ENCODE measurements around the gene RFX4. TPM values are rescaled to one million over a fixed set of nuclear protein-coding genes. Genes with fewer than 3 reads are reported as not detected.
"Not testable (repeated sequence)": the region's sequence is repeated elsewhere in the genome, so short reads cannot be mapped to it uniquely, and the experiment has no call there.

Gene RFX4
- total RNA-seq, 1 donor from 2014 or later: not detected

DNA sequence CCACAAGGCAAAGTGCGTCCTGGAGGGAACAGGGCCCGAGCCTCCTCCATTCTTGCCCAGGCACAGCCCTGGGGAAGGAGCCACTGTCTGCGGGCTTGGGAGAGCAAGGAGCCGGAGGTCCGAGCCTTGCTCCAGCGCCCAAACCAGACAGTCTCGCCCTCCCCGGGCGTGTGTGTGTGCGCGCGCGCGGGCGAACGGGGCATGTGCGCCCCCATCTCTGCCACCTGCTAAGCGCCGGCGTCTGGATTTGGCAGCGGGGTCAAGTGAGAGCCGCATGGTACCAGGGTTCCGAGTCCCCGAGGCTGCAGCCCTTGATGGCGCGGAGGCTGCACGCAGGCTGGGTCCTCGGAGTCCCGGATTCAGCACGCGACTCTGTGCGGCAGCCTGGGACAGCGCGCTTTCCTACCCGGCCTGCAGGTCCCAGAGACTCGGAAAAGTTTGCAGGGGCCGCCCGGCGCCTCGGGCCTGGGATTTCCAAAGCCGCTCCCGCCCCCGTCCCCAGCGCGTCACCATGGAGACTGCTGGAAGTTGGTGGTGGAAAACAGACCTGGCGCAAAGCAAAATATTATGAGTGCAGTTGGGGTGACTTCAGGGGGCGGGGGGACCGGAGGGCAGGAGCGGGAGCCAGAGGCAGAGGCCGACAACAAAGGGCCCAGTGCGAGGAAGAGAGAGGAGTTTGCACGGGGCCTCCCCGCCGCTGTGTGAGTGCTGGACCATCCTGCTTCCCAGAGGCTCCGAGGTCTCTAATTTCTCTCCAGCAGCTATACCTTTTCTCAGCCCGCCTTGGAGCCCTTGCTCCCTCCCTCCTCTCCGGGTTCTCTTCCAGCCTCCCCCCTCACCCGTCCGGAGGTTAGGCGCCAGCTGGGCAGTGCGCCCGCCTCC, 4.2 kb downstream of the RFX4 start:
- DNase-seq (ENCODE audit: low spot score): no peak
- intact Hi-C loops (cut with DNase I): no loop called here

DNA sequence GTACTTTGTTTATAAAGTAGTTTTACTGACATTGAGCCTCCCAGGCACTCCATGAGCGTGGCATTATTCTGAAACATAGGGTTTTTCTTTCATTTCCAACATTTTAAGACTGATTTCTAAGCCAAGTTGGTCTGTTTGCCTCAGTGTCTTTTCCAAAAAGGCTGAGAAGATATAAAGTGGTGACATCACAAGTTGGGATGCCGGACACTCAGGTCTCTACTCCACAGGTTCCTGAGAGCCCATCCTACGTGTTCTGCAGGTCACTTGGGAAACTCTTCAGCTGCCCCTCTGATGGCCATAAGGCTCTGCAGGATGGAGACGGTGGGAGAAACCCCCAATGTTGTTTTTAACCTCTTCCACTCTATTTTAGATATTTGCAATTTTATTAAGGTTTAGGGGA, 6.0 kb downstream of the RFX4 start:
- intact Hi-C loops (cut with DNase I): no loop called here

DNA sequence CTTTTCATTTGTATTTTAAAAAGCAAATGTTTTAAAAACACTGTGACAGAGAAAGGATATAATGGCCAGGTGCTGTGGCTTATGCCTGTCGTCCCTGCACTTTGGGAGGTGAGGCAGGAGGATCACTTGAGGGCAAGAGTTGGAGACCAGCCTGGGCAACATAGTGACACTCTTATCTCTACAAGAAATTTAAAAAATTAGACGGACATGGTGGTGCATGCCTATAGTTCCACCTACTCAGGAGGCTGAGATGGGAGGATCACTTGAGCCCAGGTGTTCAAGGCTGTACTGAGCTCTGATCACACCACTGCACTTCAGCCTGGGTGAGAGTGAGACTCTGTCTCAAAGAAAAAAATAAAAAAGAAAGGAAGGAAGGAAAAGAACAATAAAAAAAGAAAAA, 7.8 kb downstream of the RFX4 start:
- intact Hi-C loops (cut with DNase I): no loop called here
- DNase-seq (ENCODE audit: low spot score): no peak

More for the DNA sequence above, 6.0 kb downstream of the RFX4 start:
- no peak for DNase-seq (ENCODE audit: low spot score)

DNA sequence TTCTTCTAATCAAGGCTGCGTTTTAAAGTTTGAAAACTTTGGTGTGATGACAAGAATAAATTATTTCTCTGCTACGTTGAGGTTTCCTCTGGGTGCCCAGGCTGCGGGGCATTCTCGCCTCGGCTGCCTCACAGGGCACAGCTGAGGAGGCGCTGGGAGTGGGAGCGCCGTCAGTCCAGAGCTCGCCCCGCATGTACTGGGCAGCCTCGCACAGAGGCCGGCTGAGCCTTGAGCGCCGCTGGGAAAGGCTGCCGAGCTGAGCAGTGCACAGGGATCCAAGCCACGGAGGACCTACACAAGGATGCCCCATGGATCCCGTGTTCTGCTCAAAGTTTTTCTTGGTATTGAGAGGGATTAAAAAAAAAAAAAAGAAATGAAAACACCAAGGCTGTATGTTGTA, 11.6 kb downstream of the RFX4 start:
- intact Hi-C loops (cut with DNase I): no loop called here
- no peak for DNase-seq (ENCODE audit: low spot score)

DNA sequence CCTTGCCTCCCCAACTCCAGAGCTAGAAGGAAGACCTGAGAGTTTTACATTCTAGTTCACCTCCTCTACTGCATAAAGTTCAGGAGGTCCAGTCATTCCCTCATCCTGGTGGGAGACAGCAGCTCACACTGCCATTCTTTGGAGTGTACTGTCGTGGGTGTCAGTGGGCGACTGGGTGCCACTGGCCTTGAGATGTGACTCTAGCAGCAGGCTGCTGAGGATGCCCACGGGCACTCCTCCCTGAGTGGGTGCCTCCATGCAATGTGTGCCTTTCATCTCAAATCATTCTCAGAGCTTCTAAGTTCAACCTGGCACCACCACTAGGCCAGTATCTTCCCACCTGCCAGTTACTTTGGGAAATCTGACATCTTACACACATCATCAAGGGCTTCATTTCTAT, 12.5 kb downstream of the RFX4 start:
- DNase-seq (ENCODE audit: low spot score): no peak
- intact Hi-C loops (cut with DNase I): no loop called here

DNA sequence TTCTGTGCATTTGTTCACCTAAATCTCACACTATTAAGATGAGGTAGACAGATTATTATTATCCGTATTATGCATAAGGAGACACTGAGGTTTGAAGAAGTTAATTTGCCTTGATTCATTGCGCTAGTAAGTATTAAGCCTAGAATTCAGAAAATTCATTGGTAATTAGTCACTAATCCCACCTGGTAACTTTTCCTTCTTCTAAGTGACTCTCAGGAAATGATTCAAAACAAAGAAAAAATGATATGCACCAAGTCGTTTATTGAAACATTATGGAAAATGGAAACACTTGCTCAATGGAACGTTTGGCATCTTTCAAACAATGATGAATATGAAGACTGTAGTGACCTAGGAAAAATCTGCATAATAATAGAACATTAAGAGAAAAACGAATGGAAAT, 15.2 kb downstream of the RFX4 start:
- intact Hi-C loops (cut with DNase I): no loop called here
- no peak for DNase-seq (ENCODE audit: low spot score)

DNA sequence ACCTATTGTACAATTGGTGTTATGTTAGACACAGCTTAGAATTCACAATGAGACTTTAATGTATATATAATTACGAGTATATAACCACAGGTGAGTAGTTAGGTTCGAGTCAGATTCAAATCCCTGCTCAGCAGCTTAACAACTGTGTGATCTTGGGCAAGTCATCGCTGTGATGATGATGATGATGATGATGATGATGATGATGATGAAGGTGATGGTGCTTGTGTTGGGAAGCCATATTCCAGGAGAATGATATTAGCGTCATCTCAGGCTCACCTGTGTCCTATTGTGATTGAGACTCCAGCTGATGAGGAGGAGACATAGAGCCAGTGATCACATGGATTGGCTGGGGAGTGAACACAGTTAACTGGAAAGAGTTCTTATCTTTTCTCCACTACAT, 16.5 kb downstream of the RFX4 start:
- intact Hi-C loops (cut with DNase I): no loop called here
- DNase-seq (ENCODE audit: low spot score): no peak

DNA sequence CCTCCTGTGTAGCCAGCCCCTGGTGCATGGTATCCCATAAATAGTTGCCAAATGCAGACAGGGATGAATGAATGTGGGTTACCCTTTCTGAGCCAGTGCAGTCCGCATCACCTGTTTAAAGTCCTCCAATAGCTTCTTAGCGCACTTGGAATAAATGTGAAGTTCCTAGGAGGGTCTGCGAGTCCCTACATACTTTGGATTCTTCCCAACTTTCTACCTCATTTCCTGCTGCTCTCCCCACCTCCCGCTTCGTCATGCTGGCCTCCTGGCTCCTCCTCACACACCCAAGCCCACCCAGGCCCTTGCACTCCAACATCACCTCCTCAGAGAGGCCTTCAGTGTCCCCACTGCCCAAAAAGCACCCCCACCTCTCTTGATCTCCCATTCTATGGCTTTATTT, 17.7 kb downstream of the RFX4 start:
- no peak for DNase-seq (ENCODE audit: low spot score)
- intact Hi-C loops (cut with DNase I): no loop called here

DNA sequence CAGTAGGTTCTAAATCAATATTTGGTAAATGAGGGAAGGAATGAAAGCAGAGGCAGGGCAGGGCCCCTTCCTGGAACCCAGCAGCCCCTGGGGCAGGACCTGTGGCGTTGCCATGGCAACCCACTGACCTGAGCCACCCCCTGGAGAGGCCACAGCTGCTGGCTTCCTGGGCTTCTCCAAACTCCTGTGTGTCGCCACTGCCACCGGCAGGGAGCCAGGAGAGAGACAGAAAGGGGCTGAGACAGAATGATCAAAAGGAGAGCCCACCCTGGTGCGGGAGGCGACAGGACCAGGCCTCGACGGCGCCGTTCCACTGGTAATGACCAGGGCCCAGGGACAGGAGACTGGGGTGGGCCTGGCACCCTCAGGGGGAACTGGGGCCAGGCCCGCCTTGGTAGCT, 18.2 kb downstream of the RFX4 start:
- DNase-seq (ENCODE audit: low spot score): no peak
- intact Hi-C loops (cut with DNase I): no loop called here

DNA sequence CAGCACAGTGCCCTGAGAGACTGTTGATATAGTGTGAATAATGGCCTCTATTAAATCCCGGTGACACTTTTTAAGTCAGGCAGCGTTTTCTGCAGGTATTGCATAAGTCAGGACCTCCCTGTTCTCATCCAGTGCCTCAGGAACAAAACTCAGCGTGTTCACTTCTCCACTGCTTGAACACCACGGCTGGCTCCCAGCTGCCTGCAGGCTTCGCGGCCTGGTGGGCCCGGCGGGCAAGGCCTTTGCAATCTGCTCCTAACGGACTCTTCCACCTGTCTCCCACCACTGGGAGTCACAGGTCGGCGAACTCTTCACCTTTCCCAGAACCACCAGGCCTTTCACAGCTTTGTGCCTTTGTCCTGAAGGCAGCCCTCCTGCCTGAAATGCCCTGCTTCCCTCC, 18.7 kb downstream of the RFX4 start:
- intact Hi-C loops (cut with DNase I): no loop called here
- no peak for DNase-seq (ENCODE audit: low spot score)

DNA sequence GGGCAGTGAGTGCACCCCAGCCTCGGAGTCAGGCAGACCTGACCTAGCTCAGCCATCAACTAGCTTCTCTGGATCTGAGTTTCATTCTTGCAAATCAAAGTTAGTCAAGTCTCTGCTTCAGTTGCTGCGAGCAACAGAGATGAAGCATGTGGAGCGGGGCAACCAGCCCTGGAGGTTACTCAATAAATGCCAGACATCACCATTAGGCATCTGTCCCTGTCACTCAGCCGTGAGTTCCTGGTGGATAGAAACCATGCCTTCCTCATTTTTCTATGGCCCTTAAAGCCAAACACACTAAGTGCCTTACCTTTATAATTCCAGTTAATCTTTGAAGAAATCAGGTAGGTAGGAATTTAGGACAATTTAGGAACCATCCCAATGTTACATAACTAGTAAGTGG, 19.3 kb downstream of the RFX4 start:
- DNase-seq (ENCODE audit: low spot score): no peak
- intact Hi-C loops (cut with DNase I): no loop called here

DNA sequence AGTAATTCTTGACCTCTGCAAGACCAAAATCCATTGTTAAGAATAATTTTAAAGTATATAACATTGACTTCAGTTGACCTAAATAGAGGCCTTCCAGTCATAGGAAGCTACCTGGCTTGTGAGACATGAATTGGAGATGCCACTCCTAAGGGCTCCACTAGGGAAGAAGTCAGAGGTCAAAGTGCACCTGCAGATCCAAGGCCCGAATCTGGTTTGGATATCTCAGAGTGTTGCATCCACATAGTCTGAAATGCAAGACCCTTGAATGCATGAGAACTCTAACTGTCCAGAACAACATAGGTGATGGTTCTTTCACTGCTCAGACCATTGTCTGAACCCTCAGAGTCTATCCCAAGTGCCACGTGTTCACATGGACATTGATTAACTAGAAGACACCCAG, 22.4 kb downstream of the RFX4 start:
- DNase-seq (ENCODE audit: low spot score): no peak

DNA sequence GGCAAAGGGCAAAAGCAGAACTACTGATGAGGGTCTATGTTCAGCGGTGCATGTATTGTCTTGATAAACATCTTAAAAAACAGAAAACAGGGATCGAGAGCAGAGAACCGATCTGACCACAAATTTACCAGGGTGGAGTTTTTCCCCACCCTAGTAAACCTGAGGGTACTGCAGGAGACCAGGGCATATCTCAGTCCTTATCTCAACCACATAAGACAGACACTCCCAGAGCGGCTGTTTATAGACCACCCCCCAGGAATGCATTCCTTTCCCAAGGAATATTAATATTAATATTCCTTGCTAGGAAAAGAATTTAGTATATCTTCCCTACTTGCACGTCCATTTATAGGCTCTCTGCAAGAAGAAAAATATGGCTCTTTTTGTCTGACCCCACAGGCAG, 37.8 kb downstream of the RFX4 start:
- intact Hi-C loops (cut with DNase I); DNase-seq (ENCODE audit: low spot score): not testable (repeated sequence)

More for the DNA sequence above, 22.4 kb downstream of the RFX4 start:
- intact Hi-C loops (cut with DNase I): no loop called here

DNA sequence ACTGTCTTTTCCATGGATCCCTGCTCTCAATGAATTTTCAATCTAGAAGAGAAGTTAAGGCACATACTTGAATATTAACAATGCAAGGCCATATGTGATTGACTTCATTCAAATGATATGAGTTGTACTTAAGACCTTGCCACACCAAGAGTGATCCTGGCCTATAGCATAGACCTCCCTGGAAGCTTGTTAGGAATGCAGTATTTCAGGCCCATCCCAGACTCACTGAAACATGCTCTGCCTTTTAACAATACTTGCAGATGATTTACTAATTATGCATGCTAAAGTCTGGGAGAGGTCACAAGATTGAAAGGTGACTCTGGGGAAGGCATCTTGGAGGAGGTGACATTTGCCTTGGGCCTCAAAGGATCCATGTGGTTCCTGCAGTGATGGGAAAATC, 43.2 kb downstream of the RFX4 start:
- intact Hi-C loops (cut with DNase I): no loop called here
- no peak for DNase-seq (ENCODE audit: low spot score)

DNA sequence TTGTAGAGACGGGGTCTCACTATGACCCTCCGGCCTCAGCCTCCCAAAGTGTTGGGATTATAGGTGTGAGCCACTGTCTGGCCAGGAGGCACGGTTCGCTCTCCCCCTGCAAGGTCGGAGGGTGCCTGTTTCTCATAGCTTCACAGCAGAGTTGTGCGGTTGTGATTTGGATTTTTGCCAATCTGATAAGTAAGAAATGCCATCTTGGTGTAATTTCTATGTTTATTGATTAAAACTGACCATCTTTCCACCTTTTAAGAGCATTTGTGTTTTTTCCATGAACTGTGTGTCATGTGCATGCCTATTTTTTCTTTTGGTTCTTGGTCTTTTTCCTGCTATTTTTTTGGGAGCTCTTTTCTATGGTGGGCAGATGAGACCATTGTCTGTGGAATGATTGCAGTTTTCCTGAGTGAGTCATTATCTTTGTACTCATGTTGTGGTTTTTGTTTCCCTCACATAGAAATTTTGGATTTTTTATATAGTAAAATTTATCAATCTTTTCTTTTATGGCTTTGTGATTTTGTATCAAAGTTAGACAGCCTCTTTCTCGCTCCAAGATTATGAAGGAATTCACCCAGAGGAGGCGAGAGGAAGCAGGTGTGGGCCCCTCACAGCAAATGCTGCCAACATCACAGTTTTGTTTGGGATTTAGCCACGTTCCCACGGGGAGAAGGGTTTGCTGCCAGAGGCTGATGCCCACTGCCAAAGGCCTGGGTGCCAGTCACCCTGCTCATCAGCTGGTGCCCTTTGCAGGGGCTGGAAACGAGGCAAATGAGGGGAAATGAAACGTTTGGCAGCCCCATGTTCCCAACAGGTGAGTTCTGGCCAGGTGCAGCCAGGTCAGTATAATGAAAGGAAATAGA, 47.2 kb downstream of the RFX4 start:
- no peak for DNase-seq (ENCODE audit: low spot score)
- intact Hi-C loops (cut with DNase I): no loop called here

DNA sequence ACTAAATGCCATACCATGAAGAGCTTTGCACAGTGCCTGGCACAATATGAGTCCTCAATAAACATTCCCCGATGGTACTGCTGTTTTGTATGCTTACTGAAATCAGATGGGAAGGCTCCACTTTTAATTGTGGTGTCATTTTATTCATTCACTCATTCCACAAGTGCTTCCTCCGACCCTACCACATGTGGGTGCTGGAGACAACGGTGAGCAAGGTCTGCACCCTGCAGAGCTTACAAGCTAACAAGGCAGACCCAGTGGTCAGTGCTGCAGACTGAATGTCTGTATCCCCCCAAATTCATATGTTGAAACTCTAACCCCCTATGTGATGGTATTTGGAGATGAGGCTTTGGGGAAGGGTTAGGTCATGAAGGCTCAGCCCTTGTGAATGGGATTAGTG, 48.3 kb downstream of the RFX4 start:
- DNase-seq (ENCODE audit: low spot score): no peak
- intact Hi-C loops (cut with DNase I): no loop called here

DNA sequence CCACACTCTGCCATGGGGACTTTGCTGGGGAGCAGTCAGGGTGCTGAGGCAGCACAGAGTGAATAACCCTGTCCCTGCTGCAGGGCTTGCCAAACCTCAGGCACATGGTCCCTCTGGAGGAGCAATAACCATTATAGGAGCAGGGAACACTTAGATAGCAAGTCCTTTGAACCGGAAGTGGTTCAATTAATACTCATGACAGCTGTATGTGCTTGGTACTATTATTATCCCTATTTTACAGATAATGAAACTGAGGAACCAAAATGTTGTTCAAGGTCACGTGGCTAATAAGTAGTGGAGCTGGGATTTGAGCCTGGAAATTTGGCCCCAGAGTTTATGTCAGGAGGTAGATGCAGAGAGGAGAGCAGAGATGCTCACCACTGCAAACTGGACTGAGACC, 49.0 kb downstream of the RFX4 start:
- no peak for DNase-seq (ENCODE audit: low spot score)
- intact Hi-C loops (cut with DNase I): no loop called here

DNA sequence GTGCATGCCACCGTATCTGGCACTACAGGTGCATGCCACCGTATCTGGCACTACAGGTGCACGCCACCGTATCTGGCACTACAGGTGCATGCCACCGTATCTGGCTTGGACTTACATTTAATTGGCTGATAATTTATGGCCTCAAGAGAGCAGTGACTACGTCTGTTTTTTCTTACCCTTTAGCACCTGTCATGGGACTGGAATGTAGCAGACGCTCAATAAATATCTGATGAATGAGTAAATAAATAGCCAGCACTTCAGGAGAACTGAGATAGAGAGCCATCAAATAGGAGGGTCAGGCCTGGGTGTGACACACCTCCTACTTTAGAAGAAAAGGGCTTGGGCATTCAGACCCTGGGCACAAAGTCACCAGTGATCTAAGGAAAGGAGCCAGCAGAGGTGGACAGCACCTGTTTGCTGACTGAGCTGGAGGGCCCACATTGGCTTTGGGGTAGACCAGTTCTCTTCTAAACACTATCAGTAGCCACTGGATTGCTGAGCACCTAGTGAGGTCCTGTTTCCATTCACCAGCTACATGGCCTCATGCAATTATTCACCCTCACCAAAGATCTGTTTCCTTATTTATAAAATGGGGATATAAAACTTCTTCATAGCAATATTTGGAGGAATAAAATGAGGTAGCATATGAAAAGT, 50.1 kb downstream of the RFX4 start:
- intact Hi-C loops (cut with DNase I): no loop called here
- no peak for DNase-seq (ENCODE audit: low spot score)

DNA sequence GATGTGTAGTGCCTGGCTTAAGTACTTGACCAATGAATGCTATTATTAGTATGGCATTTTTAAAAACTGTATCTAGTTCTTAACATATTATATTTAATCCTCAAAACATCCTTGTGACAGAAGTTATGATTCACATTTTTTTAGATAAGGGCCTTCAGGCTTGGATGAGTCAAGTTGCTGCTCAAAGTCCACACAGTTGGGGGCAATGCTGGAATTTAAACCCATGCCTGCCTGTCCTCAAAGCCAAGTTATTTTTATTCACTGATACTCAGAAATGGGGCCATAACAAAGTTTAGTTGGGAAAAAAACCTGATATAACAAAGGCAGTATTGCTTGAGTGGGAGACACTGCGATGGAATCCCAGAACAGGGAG, 50.6 kb downstream of the RFX4 start:
- no peak for DNase-seq (ENCODE audit: low spot score)
- intact Hi-C loops (cut with DNase I): no loop called here

DNA sequence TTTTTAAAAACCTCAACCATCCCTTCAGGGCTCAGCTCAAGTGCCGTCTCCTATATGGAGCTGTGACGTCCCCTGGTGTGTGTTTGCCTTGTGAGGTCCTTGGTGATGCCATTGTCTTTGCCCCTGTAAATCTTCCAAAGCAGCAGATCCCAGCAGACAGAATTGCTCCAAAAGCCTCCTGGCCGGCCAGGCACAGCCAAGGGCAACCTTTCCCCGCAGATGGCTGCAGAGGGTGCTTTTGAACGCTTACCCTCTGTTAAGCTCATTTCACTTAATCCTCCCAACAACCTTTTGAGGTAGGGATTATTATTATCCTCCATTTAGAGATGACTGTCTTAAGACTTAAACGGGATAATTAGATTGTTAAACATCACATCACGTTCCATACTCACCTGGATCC, 51.4 kb downstream of the RFX4 start:
- intact Hi-C loops (cut with DNase I): no loop called here

More for the DNA sequence above, 51.4 kb downstream of the RFX4 start:
- no peak for DNase-seq (ENCODE audit: low spot score)
